ENCODE data around the gene TSPO2. TPM values are rescaled to one million over a fixed set of nuclear protein-coding genes. Genes with fewer than 3 reads are reported as not detected.

Gene TSPO2
- total and polyA plus RNA-seq, 2 of the 8 experiments (the other 6 are each of a cell fraction or from before 2014, with no cell fraction given) = not detected

GRCh38 chr6:41080621-41081020, 38.4 kb downstream of the TSPO2 start:
- H3K79me2 ChIP-seq (ENCODE audit: control insufficient read depth in 1 of 2, insufficient read depth in 2 of 2, low read length in 2 of 2) = peaks cover 23 to 84% of the 10 kb centered on the region in 2 experiments; a peak in 3 of 4 replicates
- no peak for FAIRE-seq
- no peak overlapping the region for H2BK120ac ChIP-seq (replicated peaks; ENCODE audit: low read depth, low read length)
- peaks cover 3 to 8% of the 10 kb centered on the region in 2 experiments for H4K20me1 ChIP-seq (replicated peaks in 1 of 2; ENCODE audit: control insufficient read depth in 1 of 2, insufficient read depth in 2 of 2, low read length in 2 of 2)
- no peak overlapping the region for H4K8ac ChIP-seq (ENCODE audit: extremely low read depth, insufficient read depth, low read length)
- WGBS, 2 experiments (ENCODE audit: extremely low coverage in 1 of 2, insufficient coverage in 1 of 2, insufficient read length in 1 of 2, insufficient replicate concordance in 2 of 2, low coverage in 1 of 2, low lambda C conversion rate in 2 of 2, missing lambda C conversion rate in 1 of 2) = 78% methylated on average over 2 of the region's 2 CpGs; no CpG with 5 or more reads in 1 of the 2 experiments
- H3K23me2 ChIP-seq (ENCODE audit: low read depth, low read length) = no peaks in the 10 kb centered on the region
- no peak overlapping the region for H2BK12ac ChIP-seq (ENCODE audit: low read depth, low read length)
- no peak overlapping the region for H3K9ac ChIP-seq (replicated peaks in 1 of 4; ENCODE audit: extremely low read depth in 1 of 4, low read depth in 3 of 4, low read length in 3 of 4)
- ChIA-PET CTCF (ENCODE audit: partially characterized antibody) (no interaction called here), POLR2A (ENCODE audit: partially characterized antibody) (no interaction called here)
- H3K27ac ChIP-seq (ENCODE audit: low read depth, low read length) = no peak overlapping the region
- H2AFZ ChIP-seq (ENCODE audit: low read length) = no peak overlapping the region
- no peak overlapping the region for H3K23ac ChIP-seq (ENCODE audit: insufficient read length)
- H3K4me2 ChIP-seq (ENCODE audit: insufficient read depth in 1 of 2, low read depth in 2 of 2, low read length in 2 of 2) = no peak overlapping the region
- no peak overlapping the region for H3K4me3 ChIP-seq (ENCODE audit: extremely low read depth in 1 of 4, insufficient read depth in 2 of 4, low read depth in 3 of 4, low read length in 4 of 4)
- DNase-seq (ENCODE audit: low read depth in 1 of 2, low spot score in 2 of 2) = no peak
- no peak overlapping the region for H2BK15ac ChIP-seq (ENCODE audit: low read length)
- no peaks in the 10 kb centered on the region for H3K27me3 ChIP-seq (replicated peaks in 1 of 4; ENCODE audit: control insufficient read depth in 3 of 4, extremely low read depth in 1 of 4, insufficient read depth in 3 of 4, low read length in 3 of 4)
- H3K79me1 ChIP-seq (ENCODE audit: low read depth, low read length) = no peaks in the 10 kb centered on the region; the same call in 1 of the 2 replicates
- TF ChIP-seq POLR2A (IDR thresholded peaks at IDR 0.05; ENCODE audit: control extremely low read depth in 1 of 2, low read depth in 2 of 2, low read length in 2 of 2) = no peak
- peaks cover 14 to 62% (median 41%) of the 10 kb centered on the region in 4 experiments for H3K36me3 ChIP-seq (ENCODE audit: control insufficient read depth in 2 of 4, insufficient read depth in 4 of 4, low read length in 3 of 4)
- no peaks in the 10 kb centered on the region for H3K9me3 ChIP-seq (ENCODE audit: insufficient read depth in 2 of 2, low read depth in 1 of 2, low read length in 1 of 2)
- H4K91ac ChIP-seq (replicated peaks; ENCODE audit: insufficient read length, low read length) = no peak overlapping the region
- H2BK20ac ChIP-seq (ENCODE audit: low read length) = no peak overlapping the region
- H4K5ac ChIP-seq (ENCODE audit: insufficient read length, low read depth, low read length) = no peak overlapping the region
- no peak overlapping the region for H2AK5ac ChIP-seq (ENCODE audit: low read depth, low read length)
- H3K14ac ChIP-seq (ENCODE audit: insufficient read length) = no peak overlapping the region
- no peak overlapping the region for H2BK5ac ChIP-seq (ENCODE audit: low read depth, low read length)
- no peak overlapping the region for H3K56ac ChIP-seq (replicated peaks; ENCODE audit: insufficient read length, low read depth, low read length)
- H3K4me1 ChIP-seq (replicated peaks in 1 of 4; ENCODE audit: control insufficient read depth in 3 of 4, insufficient read depth in 4 of 4, low read length in 3 of 4) = peaks cover 0 to 3% (median 0%) of the 10 kb centered on the region in 4 experiments; a peak in 1 of 7 replicates
- no peak overlapping the region for H3K4ac ChIP-seq (replicated peaks; ENCODE audit: insufficient read length, low read depth, low read length)
- no peak overlapping the region for H3K18ac ChIP-seq (ENCODE audit: extremely low read depth, low read length)

All from H1 (cell line).